Gastrocnemius medialis (tissue), 4 donors: ENCODE measurements around the gene MEGF6.

ENCODE experiments used
- CTCF ChIP-seq, 5 experiments: fragments of 450-650 bp in 3 of 5; fragments of 200-600 bp in 2 of 5; sonication (generic) in 2 of 5; IDR thresholded peaks in 4 of 5; conservative IDR thresholded peaks in 1 of 5; 1 replicate in 4 of 5; 2 replicates in 1 of 5; pipeline ENCODE4 v1.5.1; 2016 to 2019; ENCODE audit warnings: antibody characterized with exemption in 5 of 5, mild to moderate bottlenecking in 3 of 5, moderate library complexity in 3 of 5
- POLR2A ChIP-seq, 2 donors: fragments of 450-650 bp; IDR thresholded peaks; one replicate each; pipeline ENCODE4 v1.6.1; 2017; ENCODE audit warnings: antibody characterized with exemption in 2 of 2, mild to moderate bottlenecking in 2 of 2, moderate library complexity in 2 of 2

- no peak for TF ChIP-seq CTCF (IDR thresholded peaks at IDR 0.05 in 4 of 5, conservative IDR thresholded peaks at IDR 0.05 in 1 of 5)
- no peak for TF ChIP-seq POLR2A (IDR thresholded peaks at IDR 0.05)
Measured at GRCh38 chr1:3496916-3497315, 114.4 kb downstream of the MEGF6 start.
